PC-3 (cell line): ENCODE data around the gene NDUFAF8. TPM values are rescaled to one million over a fixed set of nuclear protein-coding genes. Genes with fewer than 3 reads are reported as not detected.

Experiments used
- ATAC-seq: fragments of 200-7000 bp; cut with Tn5 transposase; 2 replicates; pipeline ENCODE4 v1.9.1; 2020; ENCODE audit warnings: mild to moderate bottlenecking, moderate library complexity
- BruUV-seq: library from RNA; stranded (reverse); fragments of 400-500 nt; replicated peaks from 2 replicates; lab custom pipeline; 2021; lab: Mats Ljungman, UMichigan
- CTCF ChIA-PET: fragments of 300-600 bp; sonication (Branson Sonifier 250); formaldehyde crosslinking; loops from one replicate; lab custom pipeline; 2022; ENCODE audit warnings: antibody characterized with exemption; lab: Charles Lee
- POLR2A ChIA-PET: fragments of 300-600 bp; sonication (Branson Sonifier 250); formaldehyde crosslinking; loops from one replicate; lab custom pipeline; 2022; ENCODE audit warnings: antibody characterized with exemption; ENCODE audit not compliant: unreplicated experiment; lab: Charles Lee
- DNase-seq: peaks from one replicate; pipeline ENCODE4 v3.0.0-alpha.2; 2015
- H2AFZ ChIP-seq: fragments of 300-600 bp; sonication (generic); 2 replicates; pipeline ENCODE4 v1.6.0; 2016; ENCODE audit warnings: antibody characterized with exemption, low read length
- H3F3A ChIP-seq: fragments of 300-600 bp; sonication (generic); one replicate; pipeline ENCODE4 v1.6.0; 2017; ENCODE audit warnings: antibody characterized with exemption, low read length, control low read depth, mild to moderate bottlenecking; ENCODE audit not compliant: unreplicated experiment
- H3K27ac ChIP-seq: fragments of 300-600 bp; sonication (generic); 2 replicates; pipeline ENCODE4 v1.5.1; 2016; ENCODE audit warnings: mild to moderate bottlenecking, low read length
- H3K27me3 ChIP-seq: fragments of 300-600 bp; sonication (generic); 2 replicates; pipeline ENCODE4 v1.6.1; 2016; ENCODE audit warnings: low read length, mixed read lengths
- H3K36me3 ChIP-seq: fragments of 300-600 bp; sonication (generic); 2 replicates; pipeline ENCODE4 v1.6.1; 2016; ENCODE audit warnings: low read depth, mixed run types, low read length, mixed read lengths
- H3K4me1 ChIP-seq: fragments of 300-600 bp; sonication (generic); 2 replicates; pipeline ENCODE4 v1.5.1; 2016; ENCODE audit warnings: low read length; ENCODE audit not compliant: insufficient read depth
- H3K4me2 ChIP-seq: fragments of 300-600 bp; sonication (generic); 2 replicates; pipeline ENCODE4 v1.6.0; 2016; ENCODE audit warnings: low read length
- H3K4me3 ChIP-seq: fragments of 300-600 bp; sonication (generic); 2 replicates; pipeline ENCODE4 v1.5.1; 2016; ENCODE audit warnings: mild to moderate bottlenecking, low read length, mixed read lengths
- H3K79me2 ChIP-seq: fragments of 300-600 bp; sonication (generic); 2 replicates; pipeline ENCODE4 v1.6.1; 2017; ENCODE audit warnings: low read length, mixed read lengths
- H3K9ac ChIP-seq: fragments of 300-600 bp; sonication (generic); 2 replicates; pipeline ENCODE4 v1.6.0; 2016; ENCODE audit warnings: mild to moderate bottlenecking, low read length
- H3K9me2 ChIP-seq: fragments of 300-600 bp; sonication (generic); replicated peaks from 2 replicates; pipeline ENCODE4 v1.6.1; 2016; ENCODE audit warnings: mixed run types, low read length, mixed read lengths
- H3K9me3 ChIP-seq: fragments of 300-600 bp; sonication (generic); 2 replicates; pipeline ENCODE4 v1.6.1; 2016; ENCODE audit warnings: low read length, mixed read lengths
- H4K20me1 ChIP-seq: fragments of 300-600 bp; sonication (generic); 2 replicates; pipeline ENCODE4 v1.6.1; 2016; ENCODE audit warnings: low read length, mixed read lengths
- CTCF ChIP-seq: fragments of 300-600 bp; sonication (generic); conservative IDR thresholded peaks from 2 replicates; pipeline ENCODE4 v1.5.1; 2017; ENCODE audit warnings: antibody characterized with exemption, low read depth, mild to moderate bottlenecking, low read length
- EZH2 ChIP-seq: fragments of 300-600 bp; sonication (generic); IDR thresholded peaks from one replicate; pipeline ENCODE4 v1.6.1; 2017; ENCODE audit warnings: antibody characterized with exemption, mild to moderate bottlenecking, low read length; ENCODE audit not compliant: unreplicated experiment
- EZH2phosphoT487 ChIP-seq: fragments of 300-600 bp; sonication (generic); IDR thresholded peaks from 2 replicates; pipeline ENCODE4 v1.6.1; 2018; ENCODE audit warnings: mild to moderate bottlenecking, antibody characterized with exemption, low read length, borderline replicate concordance
- intact Hi-C: fragments of 100-400 bp; cut with micrococcal nuclease; formaldehyde crosslinking; loops from 2 replicates; pipeline ENCODE4 v1.9.0; 2023
- total RNA-seq: library from RNA; depleted of rRNA; stranded (reverse); fragments of >200 nt; gene quantifications from 2 replicates; pipeline ENCODE4 v1.2.3, GENCODE V29; 2014

Gene NDUFAF8
- total RNA-seq, 1 experiment from 2014 or later = 125 TPM

GRCh38 chr17:81233316-81233715 lies 5.8 kb upstream of the NDUFAF8 start:
- Histone ChIP-seq H2AFZ (no peak overlapping the region), H3K9me3 (no peaks in the 10 kb centered on the region), H3K27ac (no peak overlapping the region), H3K27me3 (no peaks in the 10 kb centered on the region), H3K4me2 (no peak overlapping the region), H3K4me1 (peaks cover 10% of the 10 kb centered on the region; the same call in 1 of the 2 replicates), H3K4me3 (no peak overlapping the region), H3K79me2 (peaks cover 12% of the 10 kb centered on the region), H3F3A (no peaks in the 10 kb centered on the region), H3K36me3 (no peaks in the 10 kb centered on the region; the same call in 1 of the 2 replicates), H3K9me2 (no peaks in the 10 kb centered on the region), H4K20me1 (no peaks in the 10 kb centered on the region), H3K9ac (no peak overlapping the region)
- ChIA-PET CTCF (no interaction called here), POLR2A (interaction anchor here (0.6 kb wide), 1 partner anchor 251 kb away, joined by 8 read pairs; no protein-coding TSS in a partner anchor)
- DNase-seq (no peak), ATAC-seq (no peak)
- intact Hi-C loops = no loop called here
- TF ChIP-seq CTCF (no peak), EZH2 (no peak), EZH2phosphoT487 (no peak)
- BruUV-seq = no TSS peak

GRCh38 chr17:81233811-81234505 lies 5.2 kb upstream of the NDUFAF8 start:
- no peak for TF ChIP-seq EZH2
- no peak for TF ChIP-seq CTCF
- no peak for TF ChIP-seq EZH2phosphoT487
- Histone ChIP-seq H3K9me2 (no peaks in the 10 kb centered on the region), H2AFZ (no peak overlapping the region), H3K9ac (no peak overlapping the region), H3K27me3 (no peaks in the 10 kb centered on the region), H3K4me1 (peaks cover 10% of the 10 kb centered on the region; the same call in 1 of the 2 replicates), H3K4me2 (no peak overlapping the region), H3F3A (no peaks in the 10 kb centered on the region), H3K36me3 (no peaks in the 10 kb centered on the region; the same call in 1 of the 2 replicates), H4K20me1 (no peaks in the 10 kb centered on the region), H3K79me2 (peaks cover 16% of the 10 kb centered on the region), H3K27ac (no peak overlapping the region), H3K9me3 (no peaks in the 10 kb centered on the region), H3K4me3 (no peak overlapping the region)
- DNase-seq = no peak
- no TSS peak for BruUV-seq
- ChIA-PET CTCF (no interaction called here), POLR2A (interaction anchor here (0.6 kb wide), 1 partner anchor 250 kb away, joined by 8 read pairs; no protein-coding TSS in a partner anchor)
- no peak for ATAC-seq
- intact Hi-C loops = no loop called here

GRCh38 chr17:81234506-81234855 lies 4.6 kb upstream of the NDUFAF8 start:
- Histone ChIP-seq H3K4me1 (peaks cover 10% of the 10 kb centered on the region; the same call in 1 of the 2 replicates), H3K36me3 (no peaks in the 10 kb centered on the region; the same call in 1 of the 2 replicates), H3K9ac (no peak overlapping the region), H3K27ac (no peak overlapping the region), H3K9me2 (no peaks in the 10 kb centered on the region), H4K20me1 (no peaks in the 10 kb centered on the region), H3K4me3 (no peak overlapping the region), H3F3A (no peaks in the 10 kb centered on the region), H2AFZ (no peak overlapping the region), H3K9me3 (no peaks in the 10 kb centered on the region), H3K79me2 (peaks cover 19% of the 10 kb centered on the region), H3K4me2 (no peak overlapping the region), H3K27me3 (no peaks in the 10 kb centered on the region)
- ChIA-PET CTCF (no interaction called here), POLR2A (no interaction called here)
- intact Hi-C loops = no loop called here
- ATAC-seq (no peak), DNase-seq (no peak)
- TF ChIP-seq CTCF (no peak), EZH2phosphoT487 (no peak), EZH2 (no peak)
- no TSS peak for BruUV-seq
